ENCODE data around the gene ADAMTS13.

The ADAMTS13 gene

DNA sequence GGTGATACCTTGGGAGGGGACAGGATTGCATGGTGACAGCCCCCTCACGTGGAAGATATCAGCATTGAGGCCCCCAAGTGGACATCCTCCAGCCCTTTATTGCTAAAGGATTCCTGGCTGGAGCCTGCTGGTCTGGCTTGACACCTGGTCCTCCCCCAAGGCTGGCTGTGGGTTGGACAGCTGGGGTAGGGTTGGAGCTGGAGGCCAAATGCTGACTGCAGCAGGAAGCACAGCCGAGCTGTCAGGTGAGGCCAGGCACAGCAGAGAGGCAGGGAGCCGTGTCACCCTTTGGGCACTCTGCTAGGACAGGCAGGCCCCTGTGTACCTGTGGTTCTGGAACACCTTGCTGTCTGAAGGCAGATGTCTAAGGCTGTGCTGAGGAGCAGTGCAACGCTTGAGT, 39.8 kb downstream of the ADAMTS13 start:
- TF ChIP-seq CTCF (IDR thresholded peaks at IDR 0.05; ENCODE audit: extremely low read depth, missing control alignments) = no peak
- DNase-seq (ENCODE audit: low spot score) = no peak

DNA sequence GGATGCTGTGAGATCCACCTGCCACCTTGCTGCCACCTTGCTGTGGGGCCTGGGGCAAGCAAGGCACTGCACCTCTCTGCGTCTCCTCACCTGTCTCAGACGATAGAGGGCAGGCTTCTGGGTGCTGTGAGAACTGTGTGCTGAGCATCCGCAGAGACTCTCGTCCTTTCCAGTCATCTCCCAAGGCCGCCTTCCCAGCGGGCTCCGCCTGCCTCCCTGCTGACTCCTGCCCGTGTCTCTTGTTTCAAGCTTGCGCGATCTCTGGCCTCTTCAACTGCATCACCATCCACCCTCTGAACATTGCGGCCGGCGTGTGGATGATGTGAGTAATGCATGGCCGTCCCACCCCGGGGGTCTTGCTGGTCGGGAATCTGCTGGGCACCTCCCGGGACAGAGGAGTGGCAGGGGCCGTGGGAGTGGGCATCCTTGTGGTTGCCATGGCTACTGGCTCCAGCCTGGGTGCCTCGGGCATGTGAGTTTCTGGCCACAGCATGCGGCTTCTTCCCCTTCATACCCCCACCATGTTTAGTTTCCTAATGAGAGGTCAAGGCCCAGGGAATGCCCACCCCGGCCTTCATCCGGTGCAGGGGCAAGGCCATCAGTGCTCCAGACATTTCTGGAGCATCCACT, 41.2 kb downstream of the ADAMTS13 start:
- DNase-seq (ENCODE audit: low spot score) = no peak
- no peak for TF ChIP-seq CTCF (IDR thresholded peaks at IDR 0.05; ENCODE audit: extremely low read depth, missing control alignments)

GRCh38 chr9:133463864-133464615, 41.9 kb downstream of the ADAMTS13 start:
- TF ChIP-seq CTCF (IDR thresholded peaks at IDR 0.05; ENCODE audit: extremely low read depth, missing control alignments) = no peak
- DNase-seq (ENCODE audit: low spot score) = no peak

DNA sequence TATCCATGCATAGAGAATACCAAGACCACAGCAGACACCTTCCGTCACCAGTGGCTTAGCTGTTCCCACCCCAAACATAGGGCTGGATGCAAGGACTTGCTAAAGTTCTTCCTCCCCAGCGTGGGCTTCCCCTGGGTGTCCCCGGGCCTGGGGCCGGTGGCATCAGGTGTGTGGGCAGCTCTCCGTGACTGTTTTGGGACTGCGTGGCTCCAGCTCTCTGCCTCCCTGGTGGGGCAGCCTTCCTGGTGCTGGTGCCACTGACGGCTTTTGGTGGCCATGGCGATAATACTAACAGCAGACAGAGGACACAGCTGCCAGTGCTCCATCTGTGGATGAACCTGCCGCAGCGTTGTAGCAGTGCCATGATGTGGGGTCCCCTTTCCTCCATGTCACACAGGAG, 42.5 kb downstream of the ADAMTS13 start:
- no peak for TF ChIP-seq CTCF (IDR thresholded peaks at IDR 0.05; ENCODE audit: extremely low read depth, missing control alignments)

DNA sequence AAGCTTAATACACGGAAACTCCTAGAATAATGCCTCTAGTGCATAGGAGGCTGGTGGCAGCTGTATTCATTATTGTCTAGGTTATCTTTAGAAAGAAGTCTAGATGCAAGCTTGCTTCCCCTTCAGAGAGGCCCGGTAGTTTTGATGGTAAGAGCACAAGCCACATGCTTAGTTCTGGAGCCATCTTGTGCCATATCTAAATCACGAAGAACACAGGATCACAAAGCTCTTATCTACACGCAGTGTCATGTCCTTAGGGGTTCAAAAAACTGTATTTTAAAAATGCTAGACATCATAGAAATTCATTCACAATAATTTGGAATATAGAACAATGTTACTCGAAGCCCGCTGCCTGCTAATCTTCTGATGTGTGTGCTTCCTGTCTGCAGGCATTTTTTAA, 43.8 kb downstream of the ADAMTS13 start:
- TF ChIP-seq CTCF (IDR thresholded peaks at IDR 0.05; ENCODE audit: extremely low read depth, missing control alignments) = no peak

More for the DNA sequence above, 42.5 kb downstream of the ADAMTS13 start:
- DNase-seq (ENCODE audit: low spot score) = no peak

GRCh38 chr9:133467101-133467500, 44.9 kb downstream of the ADAMTS13 start:
- no peak for TF ChIP-seq CTCF (IDR thresholded peaks at IDR 0.05; ENCODE audit: extremely low read depth, missing control alignments)
- no peak for DNase-seq (ENCODE audit: low spot score)

More for the DNA sequence above, 43.8 kb downstream of the ADAMTS13 start:
- no peak for DNase-seq (ENCODE audit: low spot score)

DNA sequence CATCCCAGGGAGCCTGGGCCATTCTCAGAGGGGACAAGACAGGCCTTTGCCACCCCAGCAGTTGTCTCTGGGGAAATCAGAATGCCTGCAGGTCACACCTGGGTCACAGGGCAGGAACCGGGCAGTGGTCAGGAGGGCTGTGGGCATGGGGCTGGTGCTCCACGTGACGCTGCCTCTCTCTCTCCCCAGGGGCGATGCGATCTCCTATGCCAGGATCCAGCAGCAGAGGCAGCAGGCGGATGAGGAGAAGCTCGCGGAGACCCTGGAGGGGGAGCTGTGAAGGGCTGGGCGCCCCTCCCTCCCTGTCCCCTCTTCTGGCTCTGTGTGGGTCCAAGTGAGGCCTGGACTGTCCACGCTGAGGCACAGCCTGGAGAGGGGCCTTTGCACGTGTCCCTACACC, 46.2 kb downstream of the ADAMTS13 start:
- TF ChIP-seq CTCF (IDR thresholded peaks at IDR 0.05; ENCODE audit: extremely low read depth, missing control alignments) = no peak
- no peak for DNase-seq (ENCODE audit: low spot score)
